Measurements from ENCODE around the gene PPP1R14C.
"Not testable (repeated sequence)": the region's sequence is repeated elsewhere in the genome, so short reads cannot be mapped to it uniquely, and the experiment has no call there.

The PPP1R14C gene

GRCh38 chr6:150235218-150235617, 92.4 kb downstream of the PPP1R14C start:
- no peak for TF ChIP-seq CTCF (IDR thresholded peaks at IDR 0.05; ENCODE audit: low read length, missing control alignments)
- no peak for DNase-seq (ENCODE audit: low read depth)

DNA sequence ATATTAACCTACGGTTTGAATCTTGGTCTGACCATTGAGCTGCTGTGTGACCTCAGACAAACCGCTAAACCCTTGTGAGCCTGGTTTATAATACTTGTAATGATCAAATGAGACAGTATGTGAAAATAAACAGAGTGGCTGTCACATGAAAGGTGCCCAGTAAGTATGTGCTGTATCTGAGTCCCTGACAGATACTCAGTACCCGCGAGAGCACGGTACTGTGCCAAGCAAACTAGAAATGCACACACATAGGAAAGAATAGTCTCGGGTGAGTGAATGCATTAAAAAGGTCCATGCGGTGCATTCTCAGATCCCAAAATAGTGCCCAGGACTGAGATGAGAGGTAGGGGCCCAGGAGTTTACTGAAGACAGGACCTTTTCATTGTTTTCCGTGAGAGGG, 93.3 kb downstream of the PPP1R14C start:
- no peak overlapping the region for H3K4me3 ChIP-seq (replicated peaks; ENCODE audit: low read depth, low read length)
- DNase-seq (ENCODE audit: low read depth), result no peak
- TF ChIP-seq CTCF (IDR thresholded peaks at IDR 0.05; ENCODE audit: low read length, missing control alignments), result no peak

More at GRCh38 chr6:150235218-150235617, 92.4 kb downstream of the PPP1R14C start:
- H3K4me3 ChIP-seq (replicated peaks; ENCODE audit: low read depth, low read length), result no peak overlapping the region

DNA sequence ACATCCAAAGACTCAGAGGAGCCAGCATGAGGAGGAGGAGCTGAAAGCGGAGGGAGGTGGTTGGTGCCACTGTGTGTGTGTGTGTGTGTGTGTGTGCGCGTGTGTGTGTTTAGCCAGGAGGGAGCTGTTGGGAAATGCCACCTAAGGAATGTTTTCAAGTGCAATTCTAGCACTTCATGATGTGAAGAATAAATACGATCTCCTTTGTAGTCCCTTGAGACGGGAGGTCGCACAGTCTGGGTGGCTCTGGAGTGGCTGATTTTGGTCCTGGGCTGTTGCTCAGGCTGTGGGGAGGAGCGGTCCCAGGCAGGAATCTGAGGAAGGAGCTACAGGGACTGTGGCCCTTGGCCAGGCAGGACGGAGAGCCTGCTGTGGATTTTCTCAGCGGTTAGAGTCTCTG, 93.7 kb downstream of the PPP1R14C start:
- H3K4me3 ChIP-seq (replicated peaks; ENCODE audit: low read depth, low read length), result no peak overlapping the region
- TF ChIP-seq CTCF (IDR thresholded peaks at IDR 0.05; ENCODE audit: low read length, missing control alignments), result no peak
- DNase-seq (ENCODE audit: low read depth), result no peak

GRCh38 chr6:150237626-150238025, 94.8 kb downstream of the PPP1R14C start:
- TF ChIP-seq CTCF (IDR thresholded peaks at IDR 0.05; ENCODE audit: low read length, missing control alignments), result no peak
- no peak overlapping the region for H3K4me3 ChIP-seq (replicated peaks; ENCODE audit: low read depth, low read length)
- DNase-seq (ENCODE audit: low read depth), result no peak

DNA sequence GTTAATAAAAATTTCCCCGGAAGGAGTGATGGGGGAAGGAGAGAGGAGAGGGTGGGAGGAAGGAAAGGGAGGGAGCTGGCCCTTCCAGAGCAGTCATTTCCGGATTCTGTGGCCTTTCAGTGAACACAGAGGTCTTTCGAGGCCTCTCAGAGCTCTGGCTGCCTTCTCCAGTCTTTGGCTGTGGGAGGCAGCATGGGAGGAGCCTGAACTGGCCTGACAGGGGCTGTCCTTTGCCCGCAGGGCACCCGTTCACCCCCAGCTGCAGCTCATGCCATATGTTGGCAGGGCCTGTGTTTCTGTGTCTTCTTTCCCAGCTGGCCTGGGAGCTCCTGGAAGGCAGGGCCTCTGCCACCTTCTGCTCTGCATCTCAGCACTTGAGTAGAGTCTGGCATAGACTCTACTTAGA, 95.5 kb downstream of the PPP1R14C start:
- peak; percentile 27 for DNase-seq (ENCODE audit: low read depth)
- no peak overlapping the region for H3K4me3 ChIP-seq (replicated peaks; ENCODE audit: low read depth, low read length)
- TF ChIP-seq CTCF (IDR thresholded peaks at IDR 0.05; ENCODE audit: low read length, missing control alignments), result no peak

DNA sequence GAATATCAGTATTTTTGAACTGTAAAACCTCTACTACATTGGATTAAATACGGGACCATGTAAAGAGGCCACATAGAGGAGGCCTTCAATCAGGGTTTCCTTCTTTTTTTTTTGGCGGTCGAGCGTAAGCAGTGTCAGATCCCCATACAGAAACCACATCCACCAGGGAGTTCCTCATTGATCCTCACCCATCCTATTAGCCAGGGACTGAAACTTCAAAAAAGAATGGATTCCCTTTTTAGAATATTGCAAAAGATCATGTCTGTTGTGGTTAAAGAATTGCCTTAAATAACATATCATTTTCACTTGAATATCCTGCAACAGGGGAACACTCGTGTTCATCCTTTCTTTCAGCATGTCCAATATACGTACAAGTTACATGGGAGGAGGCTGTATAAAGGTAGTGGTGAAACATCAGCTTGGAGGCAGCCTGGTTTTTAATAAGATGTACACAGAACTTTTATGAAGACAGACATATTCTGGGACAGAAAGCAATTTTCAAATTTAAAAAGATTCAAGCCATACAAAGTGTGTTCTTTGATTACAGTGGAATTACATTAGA, 96.1 kb downstream of the PPP1R14C start:
- no peak overlapping the region for H3K4me3 ChIP-seq (replicated peaks; ENCODE audit: low read depth, low read length)
- no peak for DNase-seq (ENCODE audit: low read depth)
- no peak for TF ChIP-seq CTCF (IDR thresholded peaks at IDR 0.05; ENCODE audit: low read length, missing control alignments)

GRCh38 chr6:150241756-150242155, 98.9 kb downstream of the PPP1R14C start:
- H3K4me3 ChIP-seq (replicated peaks; ENCODE audit: low read depth, low read length); DNase-seq (ENCODE audit: low read depth): not testable (repeated sequence)

Measured in fibroblast of pulmonary artery (primary cell).